HepG2 (cell line): ENCODE data around the gene PLPPR2. TPM values are rescaled to one million over a fixed set of nuclear protein-coding genes. Genes with fewer than 3 reads are reported as not detected.

Source experiments
- CSRNP1 ChIP-seq: sonication (generic); formaldehyde crosslinking; IDR thresholded peaks from 2 replicates; pipeline ENCODE4 v1.8.1; 2023; ENCODE audit warnings: mild to moderate bottlenecking, missing genetic modification reagents
- DNMT1 ChIP-seq: sonication (generic); formaldehyde crosslinking; IDR thresholded peaks from 2 replicates; pipeline ENCODE4 v1.5.1; 2020; ENCODE audit warnings: mild to moderate bottlenecking, missing genetic modification reagents
- FOXA3 ChIP-seq: IDR thresholded peaks from 2 replicates; pipeline ENCODE4 v1.6.1; 2016; ENCODE audit warnings: missing genetic modification reagents, missing compliant biosample characterization
- FOXC1 ChIP-seq: sonication (generic); formaldehyde crosslinking; IDR thresholded peaks from 2 replicates; pipeline ENCODE4 v1.8.0; 2022; ENCODE audit warnings: mild to moderate bottlenecking, missing genetic modification reagents, borderline replicate concordance
- GTF2F1 ChIP-seq: fragments of 150-350 bp; IDR thresholded peaks from 2 replicates; pipeline ENCODE4 v1.6.1; 2014; ENCODE audit warnings: low read length
- ISL2 ChIP-seq: sonication (generic); formaldehyde crosslinking; IDR thresholded peaks from 2 replicates; pipeline ENCODE4 v1.5.0; 2020; ENCODE audit warnings: missing genetic modification reagents
- NCOR1 ChIP-seq: fragments of 200-600 bp; sonication (generic); IDR thresholded peaks from 2 replicates; pipeline ENCODE4 v1.7.0; 2017; ENCODE audit warnings: antibody characterized with exemption, low read length, borderline replicate concordance
- NFE2 ChIP-seq: sonication (generic); formaldehyde crosslinking; IDR thresholded peaks from 2 replicates; pipeline ENCODE4 v1.4.0; 2020; ENCODE audit warnings: missing genetic modification reagents
- PTBP1 ChIP-seq: fragments of 200-400 bp; formaldehyde crosslinking; IDR thresholded peaks from 2 replicates; pipeline ENCODE4 v1.6.1; 2018; ENCODE audit warnings: low read length, low read depth; ENCODE audit not compliant: poor library complexity, severe bottlenecking
- SIX1 ChIP-seq: sonication (generic); formaldehyde crosslinking; IDR thresholded peaks from 2 replicates; pipeline ENCODE4 v1.4.0; 2020; ENCODE audit warnings: missing genetic modification reagents, borderline replicate concordance
- XBP1 ChIP-seq: sonication (generic); formaldehyde crosslinking; IDR thresholded peaks from 2 replicates; pipeline ENCODE4 v1.5.0; 2020; ENCODE audit warnings: missing genetic modification reagents
- ZNF335 ChIP-seq: sonication (generic); formaldehyde crosslinking; IDR thresholded peaks from 2 replicates; pipeline ENCODE4 v1.4.0; 2020; ENCODE audit warnings: missing genetic modification reagents
- ZNF501 ChIP-seq: sonication (generic); formaldehyde crosslinking; IDR thresholded peaks from 2 replicates; pipeline ENCODE4 v1.5.1; 2020; ENCODE audit warnings: mild to moderate bottlenecking, moderate library complexity, missing genetic modification reagents
- ZNF546 ChIP-seq: sonication (generic); formaldehyde crosslinking; conservative IDR thresholded peaks from 2 replicates; pipeline ENCODE4 v1.8.1; 2023; ENCODE audit warnings: mild to moderate bottlenecking, missing genetic modification reagents
- ZNF563 ChIP-seq: sonication (generic); formaldehyde crosslinking; IDR thresholded peaks from 2 replicates; pipeline ENCODE4 v1.8.0; 2022; ENCODE audit warnings: mild to moderate bottlenecking, moderate library complexity, missing genetic modification reagents
- ZNF672 ChIP-seq: sonication (generic); formaldehyde crosslinking; IDR thresholded peaks from 2 replicates; pipeline ENCODE4 v1.8.1; 2022; ENCODE audit warnings: missing genetic modification reagents
- ZNF839 ChIP-seq: sonication (generic); formaldehyde crosslinking; IDR thresholded peaks from 2 replicates; pipeline ENCODE4 v1.4.0; 2020; ENCODE audit warnings: missing genetic modification reagents, mild to moderate bottlenecking, borderline replicate concordance
- ZNF891 ChIP-seq: sonication (generic); formaldehyde crosslinking; IDR thresholded peaks from 2 replicates; pipeline ENCODE4 v1.5.0; 2020; ENCODE audit warnings: mild to moderate bottlenecking, missing genetic modification reagents
- polyA plus RNA-seq, 8 experiments: library from polyadenylated mRNA; depleted of rRNA in 3 of 8; stranded (reverse) in 7 of 8; unstranded in 1 of 8; fragments of >200 nt; fragmentation: Illumina TruSeq in 4 of 8; extraction: Trizol in 4 of 8; gene quantifications; 2 replicates each; pipeline versions ENCODE4 v1.2.1 to v1.2.3, GENCODE V29; 2011 to 2016; ENCODE audit warnings: low read depth in 4 of 8, missing spikeins in 1 of 8, mixed read lengths in 1 of 8; ENCODE audit not compliant: insufficient read depth in 1 of 8
- total RNA-seq, 5 experiments: library from RNA; depleted of rRNA; stranded (reverse); fragments of >200 nt; fragmentation: Illumina TruSeq; extraction: Trizol; gene quantifications; 2 replicates each; pipeline ENCODE4 v1.2.3, GENCODE V29; 2016; ENCODE audit warnings: low read depth in 1 of 5
- TF ChIP-seq, protein P1 (sequence below): sonication (generic); formaldehyde crosslinking; IDR thresholded peaks from 2 replicates; pipeline ENCODE4 v1.8.1; 2023; ENCODE audit warnings: mild to moderate bottlenecking, missing genetic modification reagents, borderline replicate concordance
- TF ChIP-seq, protein P2 (sequence below): sonication (generic); formaldehyde crosslinking; IDR thresholded peaks from 2 replicates; pipeline ENCODE4 v1.4.0; 2020; ENCODE audit warnings: missing genetic modification reagents
- TF ChIP-seq, protein P3 (sequence below): sonication (generic); formaldehyde crosslinking; IDR thresholded peaks from 2 replicates; pipeline ENCODE4 v1.4.0; 2020; ENCODE audit warnings: mild to moderate bottlenecking, missing genetic modification reagents

Gene PLPPR2
- total and polyA plus RNA-seq, 2 of the 13 experiments (the other 11 are each of a cell fraction or from before 2014, with no cell fraction given): 1.5 to 2.1 TPM

GRCh38 chr19:11375143-11375948, 20.1 kb downstream of the PLPPR2 start (continued):
- TF ChIP-seq, protein P1, sequence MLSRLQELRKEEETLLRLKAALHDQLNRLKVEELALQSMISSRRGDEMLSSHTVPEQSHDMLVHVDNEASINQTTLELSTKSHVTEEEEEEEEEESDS (CRISPR knock-in tag): no peak
- TF ChIP-seq GTF2F1 (no peak), ZNF335 (no peak; the same call in 1 of the 2 replicates), ZNF563 (CRISPR knock-in tag) (no peak), NCOR1 (no peak), ISL2 (CRISPR knock-in tag) (no peak), CSRNP1 (CRISPR knock-in tag) (no peak; the same call in 1 of the 2 replicates), ZNF546 (no peak; the same call in none of the 2 replicates), XBP1 (CRISPR knock-in tag) (no peak), ZNF839 (CRISPR knock-in tag) (0 out of 2 replicates have a peak, but pooled peaks have one; percentile 82), ZNF891 (CRISPR knock-in tag) (peak; percentile 23; the same call in 1 of the 2 replicates), NFE2 (CRISPR knock-in tag) (no peak), SIX1 (no peak), FOXC1 (CRISPR knock-in tag) (peak; percentile 20; the same call in 1 of the 2 replicates), ZNF501 (CRISPR knock-in tag) (no peak), ZNF672 (no peak), PTBP1 (no peak), DNMT1 (CRISPR knock-in tag) (no peak), FOXA3 (CRISPR knock-in tag) (no peak)
- TF ChIP-seq, protein P2, sequence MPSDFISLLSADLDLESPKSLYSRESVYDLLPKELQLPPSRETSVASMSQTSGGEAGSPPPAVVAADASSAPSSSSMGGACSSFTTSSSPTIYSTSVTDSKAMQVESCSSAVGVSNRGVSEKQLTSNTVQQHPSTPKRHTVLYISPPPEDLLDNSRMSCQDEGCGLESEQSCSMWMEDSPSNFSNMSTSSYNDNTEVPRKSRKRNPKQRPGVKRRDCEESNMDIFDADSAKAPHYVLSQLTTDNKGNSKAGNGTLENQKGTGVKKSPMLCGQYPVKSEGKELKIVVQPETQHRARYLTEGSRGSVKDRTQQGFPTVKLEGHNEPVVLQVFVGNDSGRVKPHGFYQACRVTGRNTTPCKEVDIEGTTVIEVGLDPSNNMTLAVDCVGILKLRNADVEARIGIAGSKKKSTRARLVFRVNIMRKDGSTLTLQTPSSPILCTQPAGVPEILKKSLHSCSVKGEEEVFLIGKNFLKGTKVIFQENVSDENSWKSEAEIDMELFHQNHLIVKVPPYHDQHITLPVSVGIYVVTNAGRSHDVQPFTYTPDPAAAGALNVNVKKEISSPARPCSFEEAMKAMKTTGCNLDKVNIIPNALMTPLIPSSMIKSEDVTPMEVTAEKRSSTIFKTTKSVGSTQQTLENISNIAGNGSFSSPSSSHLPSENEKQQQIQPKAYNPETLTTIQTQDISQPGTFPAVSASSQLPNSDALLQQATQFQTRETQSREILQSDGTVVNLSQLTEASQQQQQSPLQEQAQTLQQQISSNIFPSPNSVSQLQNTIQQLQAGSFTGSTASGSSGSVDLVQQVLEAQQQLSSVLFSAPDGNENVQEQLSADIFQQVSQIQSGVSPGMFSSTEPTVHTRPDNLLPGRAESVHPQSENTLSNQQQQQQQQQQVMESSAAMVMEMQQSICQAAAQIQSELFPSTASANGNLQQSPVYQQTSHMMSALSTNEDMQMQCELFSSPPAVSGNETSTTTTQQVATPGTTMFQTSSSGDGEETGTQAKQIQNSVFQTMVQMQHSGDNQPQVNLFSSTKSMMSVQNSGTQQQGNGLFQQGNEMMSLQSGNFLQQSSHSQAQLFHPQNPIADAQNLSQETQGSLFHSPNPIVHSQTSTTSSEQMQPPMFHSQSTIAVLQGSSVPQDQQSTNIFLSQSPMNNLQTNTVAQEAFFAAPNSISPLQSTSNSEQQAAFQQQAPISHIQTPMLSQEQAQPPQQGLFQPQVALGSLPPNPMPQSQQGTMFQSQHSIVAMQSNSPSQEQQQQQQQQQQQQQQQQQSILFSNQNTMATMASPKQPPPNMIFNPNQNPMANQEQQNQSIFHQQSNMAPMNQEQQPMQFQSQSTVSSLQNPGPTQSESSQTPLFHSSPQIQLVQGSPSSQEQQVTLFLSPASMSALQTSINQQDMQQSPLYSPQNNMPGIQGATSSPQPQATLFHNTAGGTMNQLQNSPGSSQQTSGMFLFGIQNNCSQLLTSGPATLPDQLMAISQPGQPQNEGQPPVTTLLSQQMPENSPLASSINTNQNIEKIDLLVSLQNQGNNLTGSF (CRISPR knock-in tag): peak; percentile 55; the same call in 1 of the 2 replicates
- TF ChIP-seq, protein P3, sequence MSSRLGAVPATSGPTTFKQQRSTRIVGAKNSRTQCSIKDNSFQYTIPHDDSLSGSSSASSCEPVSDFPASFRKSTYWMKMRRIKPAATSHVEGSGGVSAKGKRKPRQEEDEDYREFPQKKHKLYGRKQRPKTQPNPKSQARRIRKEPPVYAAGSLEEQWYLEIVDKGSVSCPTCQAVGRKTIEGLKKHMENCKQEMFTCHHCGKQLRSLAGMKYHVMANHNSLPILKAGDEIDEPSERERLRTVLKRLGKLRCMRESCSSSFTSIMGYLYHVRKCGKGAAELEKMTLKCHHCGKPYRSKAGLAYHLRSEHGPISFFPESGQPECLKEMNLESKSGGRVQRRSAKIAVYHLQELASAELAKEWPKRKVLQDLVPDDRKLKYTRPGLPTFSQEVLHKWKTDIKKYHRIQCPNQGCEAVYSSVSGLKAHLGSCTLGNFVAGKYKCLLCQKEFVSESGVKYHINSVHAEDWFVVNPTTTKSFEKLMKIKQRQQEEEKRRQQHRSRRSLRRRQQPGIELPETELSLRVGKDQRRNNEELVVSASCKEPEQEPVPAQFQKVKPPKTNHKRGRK (CRISPR knock-in tag): no peak
